ENCODE measurements around the gene ULK4. TPM values are rescaled to one million over a fixed set of nuclear protein-coding genes. Genes with fewer than 3 reads are reported as not detected.

Gene ULK4
- total and polyA plus RNA-seq, 2 of the 4 experiments (the other 2 are of a cell fraction), result 2.7 to 5.0 TPM

GRCh38 chr3:41808618-41809017, 153.3 kb downstream of the ULK4 start:
- Histone ChIP-seq H3K4ac (ENCODE audit: low read depth, low read length) (no peak overlapping the region), H3K9ac (ENCODE audit: low read depth, low read length) (no peak overlapping the region), H3K36me3 (ENCODE audit: control insufficient read depth, insufficient read depth, low read length) (no peaks in the 10 kb centered on the region), H2BK5ac (ENCODE audit: low read depth, low read length, poor library complexity, severe bottlenecking) (no peak overlapping the region), H3K79me1 (ENCODE audit: low read depth in 1 of 2, low read length in 2 of 2) (no peaks in the 10 kb centered on the region), H4K20me1 (ENCODE audit: insufficient read depth, low read length) (no peaks in the 10 kb centered on the region), H3K4me2 (ENCODE audit: low read depth, low read length) (no peak overlapping the region), H3K18ac (ENCODE audit: low read depth, low read length) (no peak overlapping the region), H2BK15ac (ENCODE audit: low read depth, low read length) (no peak overlapping the region), H4K5ac (ENCODE audit: low read depth, low read length) (no peak overlapping the region), H2AK9ac (replicated peaks; ENCODE audit: low read depth, low read length, poor library complexity) (no peak overlapping the region), H3K23ac (ENCODE audit: low read depth, low read length) (no peak overlapping the region), H3K56ac (ENCODE audit: extremely low read depth, insufficient read depth, low read length) (no peak overlapping the region), H4K8ac (ENCODE audit: low read depth in 2 of 2, low read length in 2 of 2) (no peak overlapping the region), H3K9me3 (ENCODE audit: control insufficient read depth, insufficient read depth, low read length) (no peaks in the 10 kb centered on the region), H3K14ac (replicated peaks; ENCODE audit: low read depth, low read length) (no peak overlapping the region), H2BK120ac (ENCODE audit: low read depth, low read length) (no peak overlapping the region), H3K9me1 (ENCODE audit: insufficient read depth, low read length) (no peaks in the 10 kb centered on the region; the same call in 1 of the 2 replicates), H4K91ac (ENCODE audit: insufficient read depth, low read depth, low read length) (no peak overlapping the region), H3K27me3 (ENCODE audit: control insufficient read depth, insufficient read depth, low read length) (no peaks in the 10 kb centered on the region), H2BK20ac (ENCODE audit: low read depth, low read length) (no peak overlapping the region), H2AK5ac (ENCODE audit: low read depth, low read length) (no peak overlapping the region), H2AFZ (replicated peaks; ENCODE audit: low read length, poor library complexity) (no peak overlapping the region), H3K4me1 (ENCODE audit: control insufficient read depth, insufficient read depth, low read length) (no peaks in the 10 kb centered on the region), H3K4me3 (ENCODE audit: insufficient read depth, low read depth, low read length) (no peak overlapping the region), H3K27ac (ENCODE audit: insufficient read depth, low read length) (no peak overlapping the region)
- 88% methylated on average over 3 of the region's 8 CpGs; no CpG with 5 or more reads in 1 of the 2 experiments for WGBS, 2 experiments (ENCODE audit: extremely low coverage in 2 of 2, insufficient read length in 1 of 2)
- BruUV-seq (replicated peaks), result no TSS peak
- TF ChIP-seq BHLHE40 (IDR thresholded peaks at IDR 0.05; ENCODE audit: low read depth, low read length) (no peak), MXI1 (IDR thresholded peaks at IDR 0.05; ENCODE audit: borderline replicate concordance, low read depth, low read length) (no peak), POLR2A (IDR thresholded peaks at IDR 0.05; ENCODE audit: low read depth, low read length) (no peak), SMC3 (IDR thresholded peaks at IDR 0.05; ENCODE audit: low read depth, low read length) (no peak), RCOR1 (IDR thresholded peaks at IDR 0.05; ENCODE audit: insufficient replicate concordance, low read length) (no peak), MAZ (IDR thresholded peaks at IDR 0.05; ENCODE audit: borderline replicate concordance, low read depth, low read length) (no peak), FOS (IDR thresholded peaks at IDR 0.05; ENCODE audit: low read depth, low read length) (no peak), NFE2L2 (IDR thresholded peaks at IDR 0.05; ENCODE audit: low read depth, low read length) (no peak), CHD1 (IDR thresholded peaks at IDR 0.05; ENCODE audit: low read depth, low read length) (no peak), CTCF (conservative IDR thresholded peaks at IDR 0.05; ENCODE audit: low read depth, low read length) (no peak), CEBPB (IDR thresholded peaks at IDR 0.05; ENCODE audit: low read depth, low read length) (no peak), RFX5 (IDR thresholded peaks at IDR 0.05; ENCODE audit: low read depth, low read length) (no peak), MAFK (IDR thresholded peaks at IDR 0.05; ENCODE audit: low read depth, low read length) (no peak), USF2 (IDR thresholded peaks at IDR 0.05; ENCODE audit: low read depth, low read length) (no peak), ELK1 (IDR thresholded peaks at IDR 0.05; ENCODE audit: borderline replicate concordance, low read depth, low read length) (no peak), RAD21 (IDR thresholded peaks at IDR 0.05; ENCODE audit: low read length) (no peak)
- dilution Hi-C loops (cut with HindIII; ENCODE audit: low sequenced_read_pairs, unreplicated experiment) (no loop called here), in situ Hi-C loops (cut with MboI; ENCODE audit: low sequenced_read_pairs) (no loop called here), intact Hi-C loops (cut with micrococcal nuclease) (loop anchor here (1.0 kb wide), 1 partner anchor 11 kb away; no protein-coding TSS in a partner anchor)
- no peak for ATAC-seq (ENCODE audit: low read depth)
- no peak for DNase-seq
- POLR2A ChIA-PET (ENCODE audit: unreplicated experiment), result no interaction called here
- CTCF ChIA-PET, result interaction anchor here (1.1 kb wide), 1 partner anchor 18 kb away, joined by 3 read pairs; no protein-coding TSS in a partner anchor
